HG02885 (cell line): ENCODE results near the gene NUDT3.
"Not testable (repeated sequence)": the region's sequence is repeated elsewhere in the genome, so short reads cannot be mapped to it uniquely, and the experiment has no call there.

Source experiments
- ATAC-seq: cut with Tn5 transposase; IDR thresholded peaks from one replicate; pipeline ENCODE4 v1.9.1; 2021; ENCODE audit warnings: mild to moderate bottlenecking; ENCODE audit not compliant: unreplicated experiment, poor library complexity

The NUDT3 gene

GRCh38 chr6:34324738-34325444 lies 67.6 kb downstream of the NUDT3 start:
- ATAC-seq = no peak

DNA sequence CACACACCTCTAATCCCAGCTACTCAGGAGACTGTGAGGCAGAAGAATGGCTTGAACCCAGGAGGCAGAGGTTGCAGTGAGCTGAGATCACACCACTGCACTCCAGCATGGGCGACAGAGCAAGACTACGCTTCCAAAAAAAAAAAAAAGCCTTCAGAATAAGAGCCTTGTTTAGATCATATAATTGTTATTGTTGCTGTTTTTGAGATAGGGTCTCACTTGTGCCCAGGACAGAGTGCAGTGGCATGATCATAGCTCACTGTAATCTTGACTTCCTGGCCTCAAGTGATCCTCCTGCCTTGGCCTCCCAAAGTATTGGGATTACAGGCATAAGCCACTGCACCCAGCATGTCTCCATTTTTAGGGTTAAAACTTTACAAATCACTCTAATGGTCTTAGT lies 68.2 kb downstream of the NUDT3 start:
- not testable (repeated sequence) for ATAC-seq

GRCh38 chr6:34323300-34323699 lies 69.2 kb downstream of the NUDT3 start:
- no peak for ATAC-seq

DNA sequence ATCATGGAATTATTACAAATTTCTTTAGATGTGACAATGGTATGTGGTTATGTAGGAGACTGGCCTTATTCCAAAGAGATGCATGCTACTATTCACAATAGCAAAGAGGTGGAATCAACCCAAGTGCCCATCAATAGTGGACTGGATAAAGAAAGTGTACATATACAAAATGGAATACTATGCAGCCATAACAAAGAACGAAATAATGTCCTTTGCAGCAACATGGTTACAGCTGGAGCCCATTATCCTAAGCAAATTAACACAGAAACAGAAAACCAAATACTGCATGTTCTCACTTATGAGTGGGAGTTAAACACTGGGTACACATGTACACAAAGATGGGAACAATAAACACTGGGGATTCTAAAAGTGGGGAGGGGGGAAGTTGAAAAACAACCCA lies 69.7 kb downstream of the NUDT3 start:
- ATAC-seq = no peak

- no peak for ATAC-seq
Measured at GRCh38 chr6:34321821-34322220, 70.6 kb downstream of the NUDT3 start.

DNA sequence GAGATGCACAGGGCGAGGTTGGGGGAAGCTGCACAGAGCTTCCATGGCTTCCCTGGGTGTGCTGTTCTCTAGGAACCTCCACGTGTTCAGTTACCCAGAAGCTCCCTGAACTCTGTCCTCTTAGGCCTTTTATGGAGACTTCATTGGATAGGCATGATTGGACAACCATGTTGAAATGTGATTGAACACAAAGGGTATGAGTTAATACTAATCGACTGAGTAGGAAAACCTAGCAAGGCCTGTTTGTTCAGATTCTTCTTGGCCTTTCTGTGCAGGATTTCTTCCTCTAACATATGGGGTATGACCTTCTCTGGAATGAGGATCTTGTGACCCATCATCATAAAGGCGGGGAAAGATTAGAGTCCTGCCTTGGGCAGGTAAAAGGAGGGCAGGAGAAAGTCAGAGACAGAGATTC lies 73.0 kb downstream of the NUDT3 start:
- no peak for ATAC-seq

DNA sequence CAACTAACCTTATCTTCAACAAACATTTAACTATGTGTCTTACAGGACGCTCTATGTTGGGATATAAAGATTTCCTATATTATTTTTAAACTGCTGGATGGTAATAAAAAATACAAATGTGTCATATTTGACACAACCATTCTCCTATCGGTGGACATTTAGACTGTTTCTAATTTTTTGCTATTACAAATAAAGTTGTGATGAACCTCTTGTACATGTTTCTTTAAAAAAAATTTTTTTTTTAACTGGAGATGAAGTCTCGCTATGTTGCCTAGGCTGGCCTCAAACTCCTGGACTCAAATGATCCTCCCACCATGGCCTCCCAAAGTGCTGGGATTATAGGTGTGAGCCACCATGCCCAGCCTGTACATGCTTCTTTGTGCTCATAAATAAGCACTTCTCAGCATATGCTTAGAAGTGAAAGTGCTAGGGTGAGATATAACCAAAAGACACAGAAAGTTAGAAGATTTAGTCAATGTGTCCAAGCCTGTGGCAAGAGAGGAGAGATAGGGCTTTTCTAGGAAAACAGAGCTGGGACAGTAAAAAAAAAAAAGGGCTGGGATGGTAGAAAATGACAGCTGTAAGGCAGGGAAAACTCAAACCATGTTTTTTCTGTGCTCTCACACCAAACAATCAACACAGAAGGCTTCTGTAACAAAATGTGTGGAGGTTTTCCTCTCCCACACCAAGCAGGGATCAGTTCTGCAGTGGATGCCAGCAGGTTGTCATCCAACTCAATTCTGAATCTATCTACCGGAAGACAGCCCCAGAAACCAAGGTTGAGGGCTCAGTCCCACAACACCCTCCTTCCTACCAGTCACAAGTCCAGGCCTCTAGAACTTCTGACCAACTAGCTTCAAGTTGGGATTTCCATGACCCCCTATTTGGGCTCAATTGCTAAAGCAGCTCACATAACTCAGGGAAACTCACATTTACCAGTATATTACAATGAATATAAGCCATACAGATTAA lies 73.7 kb downstream of the NUDT3 start:
- no peak for ATAC-seq

DNA sequence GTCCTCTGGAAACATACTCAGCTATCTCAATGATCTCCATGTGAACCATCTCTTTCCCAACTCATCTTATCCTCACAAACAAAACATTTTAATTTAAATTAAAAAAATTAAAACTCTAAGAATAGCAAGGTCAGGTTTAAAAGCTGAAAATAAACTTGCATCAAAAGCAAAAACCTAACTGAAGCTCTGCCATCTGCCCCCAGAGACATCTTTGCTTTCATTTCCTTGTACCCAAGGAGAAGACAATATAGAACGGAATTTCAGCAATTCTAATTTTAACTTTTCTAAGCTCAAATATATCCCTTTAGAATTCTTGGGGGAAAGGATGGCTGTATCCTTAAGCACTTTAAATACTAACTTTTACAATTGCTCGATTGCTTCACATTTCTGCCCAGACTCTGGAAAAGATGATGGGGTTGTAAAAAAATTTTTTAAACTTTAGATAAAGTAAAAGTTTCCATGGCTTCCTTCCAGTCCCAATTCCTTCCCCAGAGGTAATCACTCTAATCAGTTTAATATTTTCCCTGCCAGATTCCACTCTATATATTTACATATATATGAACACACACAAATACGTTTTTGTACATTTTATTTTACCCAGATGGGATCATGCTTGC lies 74.5 kb downstream of the NUDT3 start:
- no peak for ATAC-seq

DNA sequence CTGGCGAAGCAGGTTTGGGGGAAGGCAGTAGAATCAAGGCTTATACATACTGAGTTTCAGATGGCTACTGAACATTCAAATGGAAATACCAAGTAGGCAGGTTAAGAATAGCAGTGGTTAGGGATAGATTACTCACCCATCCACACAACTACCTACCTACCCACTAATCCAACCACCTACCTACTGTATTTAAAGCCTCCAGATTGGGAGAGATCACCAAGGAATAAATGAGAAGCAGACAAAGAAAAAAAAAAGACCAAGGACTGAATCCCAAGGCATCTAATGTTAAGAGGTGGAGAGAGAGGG lies 75.3 kb downstream of the NUDT3 start:
- no peak for ATAC-seq

- no peak for ATAC-seq
Measured at GRCh38 chr6:34316431-34317171, 75.9 kb downstream of the NUDT3 start.

DNA sequence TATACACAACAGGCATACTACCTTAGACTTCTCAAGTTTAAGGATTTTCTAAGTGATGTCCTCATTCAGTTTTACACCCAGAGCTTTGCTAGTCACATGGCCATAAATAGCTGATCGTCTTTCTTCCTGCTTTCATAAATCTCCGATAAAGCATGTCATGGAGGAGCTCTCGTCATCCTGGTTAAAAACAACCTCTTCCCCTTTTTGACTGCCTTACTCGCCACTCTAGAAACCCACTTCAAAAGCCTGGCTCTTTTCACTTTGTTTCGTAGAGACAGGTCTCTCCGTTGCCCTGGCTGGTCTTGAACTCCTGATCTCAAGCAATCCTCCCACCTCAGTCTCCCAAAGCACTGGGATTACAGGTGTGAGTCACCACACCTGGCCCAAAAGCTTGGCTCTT lies 76.7 kb downstream of the NUDT3 start:
- ATAC-seq = no peak

DNA sequence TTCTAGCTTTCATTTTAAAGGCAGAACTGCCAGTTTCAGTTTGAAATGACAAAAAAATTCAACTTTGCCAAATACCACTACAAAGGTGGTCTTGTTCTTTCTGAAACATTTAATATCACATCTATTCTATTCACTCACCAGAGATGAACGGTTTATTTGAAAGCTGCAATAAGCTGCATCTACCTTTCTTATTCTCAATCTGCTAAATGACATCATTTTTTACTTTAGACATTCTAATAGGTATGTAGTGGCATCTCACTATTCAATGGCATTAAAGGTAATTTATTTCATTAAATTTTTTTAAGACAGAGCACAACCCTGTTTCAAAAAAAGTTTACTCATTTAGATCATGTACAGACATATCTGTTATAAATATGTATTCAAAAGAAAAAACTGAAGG lies 77.2 kb downstream of the NUDT3 start:
- ATAC-seq = no peak

- no peak for ATAC-seq
Measured at GRCh38 chr6:34312259-34312658, 80.2 kb downstream of the NUDT3 start.

GRCh38 chr6:34310817-34311216 lies 81.7 kb downstream of the NUDT3 start:
- ATAC-seq = no peak

DNA sequence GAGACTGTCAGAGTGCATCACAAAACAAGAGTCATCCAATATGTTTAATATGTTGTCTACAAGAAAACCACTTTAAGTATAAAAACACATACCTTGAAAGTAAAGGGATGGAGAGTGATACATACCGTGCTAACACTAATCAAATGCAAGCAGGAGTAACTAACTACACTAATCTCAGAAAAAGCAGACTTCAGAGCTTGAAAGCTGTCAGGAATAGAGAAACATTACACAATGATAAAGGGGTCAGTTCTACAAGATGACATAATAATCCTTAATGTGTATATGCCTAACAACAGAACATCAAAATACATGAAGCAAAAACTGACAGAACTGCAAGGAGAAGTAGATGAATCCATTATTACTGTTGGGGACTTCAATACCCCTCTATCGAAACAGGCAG lies 84.0 kb downstream of the NUDT3 start:
- ATAC-seq = no peak

DNA sequence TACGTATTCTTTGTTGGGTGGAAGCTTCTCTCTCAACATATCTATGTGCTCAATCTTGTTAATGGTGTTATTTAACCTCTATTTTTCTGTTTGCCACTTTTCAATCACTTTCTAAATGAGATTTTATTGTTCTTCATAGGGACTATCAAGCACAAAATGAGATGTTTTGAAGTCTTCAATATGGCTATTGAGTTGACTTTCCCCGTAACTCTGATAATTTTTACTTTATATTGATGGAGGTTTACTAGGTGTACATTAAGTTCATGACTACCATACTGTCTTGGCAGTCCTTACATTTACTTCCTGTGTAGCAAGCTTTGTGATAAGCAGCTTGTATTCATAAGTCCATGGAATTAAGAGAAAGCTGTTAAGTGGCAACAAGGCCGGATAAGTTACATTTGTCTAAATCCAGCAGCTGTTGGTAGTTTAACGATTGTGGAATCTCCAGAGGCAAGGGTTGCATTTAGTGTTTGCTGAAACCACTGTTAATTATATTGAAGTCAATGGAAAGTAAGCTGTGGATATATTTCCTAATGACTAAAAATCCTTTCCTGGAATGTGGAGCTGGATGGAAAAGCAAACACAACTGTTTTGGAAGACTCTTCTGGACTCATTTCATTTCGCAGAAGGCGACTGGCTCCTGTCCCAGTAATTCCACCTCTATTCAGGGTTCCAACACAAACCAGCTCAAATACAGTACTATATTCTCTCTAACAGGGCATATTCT lies 86.3 kb downstream of the NUDT3 start:
- ATAC-seq = no peak

DNA sequence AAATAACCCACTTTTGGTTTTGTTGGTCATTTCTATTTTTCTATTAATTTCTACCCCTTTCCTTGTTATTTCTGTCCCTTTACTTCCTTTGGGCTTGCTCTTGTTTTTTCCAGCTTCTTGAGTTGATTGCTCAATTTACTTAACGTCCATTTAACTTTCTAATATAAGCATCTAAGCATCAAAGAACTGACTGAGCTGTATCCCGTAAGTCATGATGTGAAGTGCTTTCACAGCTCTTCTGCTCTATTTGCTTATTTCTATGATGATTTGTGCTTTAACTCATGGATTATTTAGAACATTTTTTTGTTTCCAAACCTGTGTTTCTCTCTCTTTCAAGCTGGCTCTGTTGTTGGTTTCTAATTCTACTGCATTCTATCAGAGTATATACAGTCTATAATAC lies 87.0 kb downstream of the NUDT3 start:
- no peak for ATAC-seq

DNA sequence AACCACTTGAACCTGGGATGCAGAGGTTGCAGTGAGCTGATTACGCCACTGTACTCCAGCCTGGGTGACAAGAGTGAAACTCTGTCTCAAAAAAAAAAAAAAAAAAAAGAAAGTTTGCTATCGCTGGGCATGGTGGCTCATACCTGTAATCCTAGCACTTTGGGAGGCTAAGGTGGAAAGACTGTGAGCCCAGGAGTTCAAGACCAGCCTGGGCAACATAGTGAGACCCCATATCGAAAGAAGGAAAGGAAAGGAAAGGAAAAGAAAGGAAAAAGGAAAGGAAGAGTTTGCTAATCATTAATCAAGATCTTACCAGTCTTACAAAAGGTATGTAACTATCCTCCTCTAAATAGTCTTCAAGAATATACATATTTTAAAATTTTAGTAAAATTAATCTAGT lies 88.3 kb downstream of the NUDT3 start:
- ATAC-seq = no peak

DNA sequence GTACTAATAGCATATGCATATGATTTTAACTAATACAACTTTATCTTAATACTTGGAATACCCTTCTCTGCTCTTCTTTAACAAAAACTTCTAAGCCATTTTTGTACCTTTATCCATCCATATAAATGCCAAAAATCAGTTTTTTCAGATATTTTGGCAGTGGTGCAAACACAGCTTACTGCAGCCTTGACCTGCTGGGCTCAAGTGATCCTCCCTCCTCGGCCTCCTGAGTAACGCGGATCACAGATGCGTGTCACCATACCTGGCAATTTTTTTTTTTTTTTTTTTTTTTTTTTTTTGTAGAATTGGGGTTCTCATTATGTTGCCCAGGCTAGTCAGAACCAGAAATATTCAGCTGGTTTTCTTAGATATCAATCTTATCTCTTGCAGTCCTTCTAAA lies 89.5 kb downstream of the NUDT3 start:
- ATAC-seq = no peak

- ATAC-seq = no peak
Measured at GRCh38 chr6:34301408-34301807, 91.1 kb downstream of the NUDT3 start.
